HG02759 (cell line): ENCODE results near the gene OTP.

Experiments
- ATAC-seq: cut with Tn5 transposase; IDR thresholded peaks from one replicate; pipeline ENCODE4 v1.9.1; 2021; ENCODE audit warnings: mild to moderate bottlenecking, moderate library complexity; ENCODE audit not compliant: unreplicated experiment

Gene OTP

GRCh38 chr5:77640589-77641396 is 2.3 kb upstream of the OTP start:
- no peak for ATAC-seq

DNA sequence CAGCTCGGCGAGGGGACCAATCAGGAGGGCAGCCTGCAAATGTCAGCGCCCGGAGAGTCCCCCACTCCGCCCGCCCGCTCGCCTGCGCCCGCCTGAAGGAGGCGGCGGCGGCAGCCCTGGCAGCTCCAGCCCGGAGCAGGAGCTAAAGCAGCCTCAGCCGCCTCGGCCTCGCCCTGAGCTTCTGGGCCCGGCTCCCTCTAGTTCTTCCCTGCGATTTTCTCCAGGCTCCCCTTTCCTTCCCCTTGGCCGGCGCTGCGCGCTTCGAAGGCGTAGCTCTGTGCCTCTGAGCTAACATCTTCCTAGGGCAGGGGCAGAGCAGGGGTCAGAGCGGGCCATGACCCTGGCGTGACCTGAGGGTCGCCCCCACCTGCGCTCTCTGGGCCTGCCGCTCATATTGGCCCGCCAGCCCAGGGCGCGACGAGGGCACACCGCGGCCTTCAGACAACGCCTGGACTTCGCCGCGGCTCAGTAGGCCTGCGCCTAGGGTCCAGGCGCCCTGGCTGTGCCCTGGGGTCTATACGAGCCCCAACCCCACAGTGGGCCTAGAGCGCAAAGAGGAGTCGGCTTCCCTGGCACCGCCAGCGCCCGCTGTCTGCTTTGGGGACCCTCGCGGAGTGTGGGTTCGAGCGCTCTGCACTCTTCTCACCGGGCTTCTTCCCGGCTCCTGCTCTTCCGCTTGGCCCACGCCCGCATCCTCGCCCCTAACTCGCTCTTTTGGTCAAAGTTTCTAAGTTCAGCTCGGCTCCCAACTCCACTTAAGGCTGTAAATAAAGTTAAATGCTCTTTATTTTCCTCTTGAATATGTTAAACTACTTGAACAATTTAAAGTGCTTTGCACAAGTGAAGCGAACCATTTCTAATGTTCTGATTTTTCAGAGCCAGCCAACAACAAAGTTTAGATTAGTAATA is 504 bp upstream of the OTP start:
- no peak for ATAC-seq

- no peak for ATAC-seq
Observed at GRCh38 chr5:77637170-77637997, 1.1 kb downstream of the OTP start.

GRCh38 chr5:77636641-77637169 is 1.8 kb downstream of the OTP start:
- ATAC-seq: no peak

- ATAC-seq: no peak
Observed at GRCh38 chr5:77635917-77636640, 2.4 kb downstream of the OTP start.

DNA sequence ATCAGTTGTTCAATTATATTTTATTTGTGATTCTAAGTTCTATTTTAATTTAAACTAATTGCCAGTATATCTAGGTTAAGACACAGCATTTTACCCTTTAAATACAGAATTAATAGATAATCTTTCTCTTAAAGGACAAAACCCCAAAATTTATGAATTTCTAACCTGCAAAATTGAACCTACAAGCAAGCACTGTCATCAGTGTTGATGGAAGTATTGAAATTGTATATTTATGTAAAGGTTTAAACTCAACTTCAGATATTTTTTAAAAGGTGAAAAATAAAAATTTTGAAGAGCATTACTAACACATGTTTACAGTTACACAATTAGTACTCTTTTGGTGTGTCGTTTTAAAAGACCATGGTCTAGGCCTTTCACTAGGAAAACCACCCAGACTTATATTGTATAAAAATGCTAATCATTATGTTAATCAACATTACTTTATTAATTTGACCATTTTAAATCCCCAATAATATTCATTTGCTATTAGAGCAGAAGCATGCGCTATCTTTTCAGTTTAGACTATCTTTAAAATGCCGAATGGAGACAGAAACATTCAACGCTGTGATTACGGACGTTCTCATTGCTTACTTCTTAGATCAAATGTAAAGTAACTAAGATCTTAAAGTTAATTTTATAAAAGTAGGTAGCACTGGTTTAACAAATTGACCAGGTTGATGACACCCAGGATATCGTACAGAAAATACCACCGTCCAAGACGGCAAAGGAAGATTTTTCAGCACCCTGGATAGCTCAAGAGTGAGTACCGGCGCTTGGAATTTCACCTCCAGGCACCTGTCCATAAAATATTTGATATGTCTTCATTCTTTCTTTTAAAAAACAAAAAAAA is 3.2 kb downstream of the OTP start:
- no peak for ATAC-seq

DNA sequence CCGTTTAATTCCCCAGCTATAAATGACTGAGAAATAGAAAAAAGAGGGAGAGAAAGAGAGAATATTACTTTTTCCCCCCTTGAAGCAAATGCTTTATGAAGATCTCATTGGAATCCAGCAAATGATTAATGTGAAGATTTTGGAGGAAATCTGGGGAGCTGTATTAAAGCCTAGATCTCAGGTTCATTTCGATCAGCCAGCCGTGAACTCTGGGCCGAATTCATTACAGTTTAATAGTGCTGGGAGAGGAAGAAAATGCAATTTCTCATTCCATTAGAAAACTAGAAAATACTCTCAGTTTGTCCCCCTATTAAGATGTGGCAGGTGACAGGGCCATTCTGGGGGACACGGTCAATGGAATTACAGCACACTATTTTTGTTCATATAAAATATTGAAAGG is 4.8 kb downstream of the OTP start:
- ATAC-seq: no peak

- no peak for ATAC-seq
Observed at GRCh38 chr5:77633207-77633675, 5.3 kb downstream of the OTP start.

DNA sequence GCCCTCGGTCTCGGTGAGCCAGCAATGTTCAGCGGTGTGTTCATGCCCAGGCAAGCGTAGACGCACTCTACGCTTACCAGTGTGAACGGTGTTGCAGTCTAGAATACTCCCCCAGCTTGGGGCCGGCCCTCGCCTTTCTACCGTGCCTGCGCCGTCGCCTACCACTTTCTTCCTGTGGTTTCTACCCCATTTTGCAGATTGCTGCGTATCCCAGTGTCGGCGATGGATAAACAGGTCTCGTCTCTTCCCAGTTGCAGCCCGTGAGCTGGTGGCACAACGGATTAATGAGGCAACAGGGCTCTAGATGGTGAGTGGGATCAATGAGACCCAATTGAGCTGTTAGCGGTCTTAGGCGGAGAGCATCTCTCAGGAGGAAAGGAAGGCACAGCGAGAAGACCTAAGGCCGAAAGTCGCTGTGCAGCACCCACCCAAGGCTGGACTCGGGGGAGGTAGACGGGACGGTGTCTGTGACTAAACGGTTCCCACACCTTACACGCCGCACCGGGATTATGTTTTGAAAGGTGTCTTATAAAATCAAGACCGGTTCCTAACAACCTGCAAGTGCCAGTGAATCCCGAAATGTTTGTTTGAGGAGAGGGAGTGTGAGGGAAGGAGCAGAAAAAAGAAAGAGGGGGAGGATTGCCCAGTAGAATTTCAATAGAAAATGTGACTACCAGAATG is 5.8 kb downstream of the OTP start:
- ATAC-seq: no peak

DNA sequence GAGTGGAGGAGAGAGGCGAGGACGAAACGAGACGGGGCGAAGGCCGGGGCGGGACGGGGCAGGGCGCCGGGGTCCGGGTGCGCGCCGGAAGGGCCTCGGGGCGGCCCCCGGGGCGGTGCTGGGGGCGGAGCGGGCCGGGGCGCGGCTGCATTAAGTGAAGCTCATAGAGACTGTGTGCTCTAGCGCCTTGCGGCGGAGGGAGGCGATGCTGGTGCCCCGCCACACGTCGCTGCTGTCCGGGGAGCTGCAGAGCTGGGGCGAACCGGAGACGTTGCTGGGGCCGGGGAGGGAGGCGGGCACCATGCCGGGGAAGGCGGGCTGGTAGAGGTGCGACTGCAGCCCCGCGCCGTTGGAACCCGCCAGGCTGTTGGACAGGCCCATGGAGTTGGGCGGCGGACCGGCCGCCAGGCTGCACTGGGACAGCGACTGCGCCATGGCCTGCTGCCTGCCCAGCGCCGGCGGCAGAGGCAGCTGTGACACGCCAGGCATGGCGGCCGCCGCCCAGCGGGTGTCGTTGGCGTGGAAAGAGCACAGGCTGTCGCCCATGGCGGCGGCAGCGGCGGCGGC is 8.3 kb downstream of the OTP start:
- peak; percentile 88 for ATAC-seq

GRCh38 chr5:77629509-77630113 is 8.9 kb downstream of the OTP start:
- no peak for ATAC-seq

- ATAC-seq: no peak
Observed at GRCh38 chr5:77628840-77629508, 9.5 kb downstream of the OTP start.

GRCh38 chr5:77627869-77628674 is 10.4 kb downstream of the OTP start:
- ATAC-seq: no peak

DNA sequence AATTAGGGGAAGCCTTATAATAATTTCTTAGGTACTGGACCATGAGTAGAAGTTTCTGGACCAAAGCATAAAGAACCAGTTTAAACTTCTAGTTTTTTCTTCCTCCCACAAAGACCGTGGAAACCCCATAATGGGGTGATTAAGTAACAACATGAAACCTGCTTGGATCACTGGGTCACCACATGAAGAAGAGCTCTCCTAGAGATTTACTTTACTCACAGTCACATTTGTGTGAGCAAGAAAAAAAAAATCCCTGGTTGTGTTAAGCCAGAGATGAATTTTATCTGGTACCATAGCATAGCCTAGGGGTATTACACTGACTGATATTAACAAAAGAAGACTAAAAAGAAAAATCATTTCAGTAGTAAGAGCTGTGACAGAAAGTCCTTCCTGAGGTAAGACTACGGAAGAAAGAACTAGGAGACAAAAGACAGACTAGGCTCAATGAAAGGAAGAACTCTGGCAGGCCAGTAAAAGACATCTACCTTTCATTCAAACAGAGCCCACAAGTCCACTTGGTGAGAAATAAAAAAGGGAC is 15.2 kb downstream of the OTP start:
- no peak for ATAC-seq

- ATAC-seq: no peak
Observed at GRCh38 chr5:77621440-77621839, 17.1 kb downstream of the OTP start.

DNA sequence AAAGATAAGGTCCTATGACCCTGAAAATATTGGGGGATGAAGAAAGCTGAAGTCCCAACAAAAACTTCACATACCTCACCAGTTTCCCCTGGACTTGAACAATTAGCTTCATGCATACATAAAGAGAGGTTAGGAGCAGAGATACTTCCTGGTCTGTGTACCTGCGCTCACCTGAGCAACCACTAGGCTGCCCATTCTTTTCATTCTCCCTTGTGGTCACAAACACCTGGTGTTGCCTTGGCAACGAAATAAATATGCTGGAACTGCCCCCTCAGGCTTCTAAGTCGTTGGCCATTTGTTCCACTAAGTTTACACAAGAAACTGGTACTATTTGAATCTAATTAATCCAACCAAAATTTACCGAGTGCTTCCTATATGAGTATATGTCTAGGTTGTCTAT is 18.1 kb downstream of the OTP start:
- no peak for ATAC-seq
